Loucy (cell line): ENCODE results near the gene ZFP42.

Experiments
- H2AFZ ChIP-seq: fragments of 200-600 bp; sonication (generic); 2 replicates; pipeline ENCODE4 v1.6.0; 2016; ENCODE audit warnings: antibody characterized with exemption, mild to moderate bottlenecking, low read length, moderate library complexity
- H3F3A ChIP-seq: fragments of 200-600 bp; 2 replicates; pipeline ENCODE4 v1.6.0; 2016; ENCODE audit warnings: antibody characterized with exemption, low read depth, mild to moderate bottlenecking
- H3K27me3 ChIP-seq: fragments of 200-600 bp; sonication (generic); 2 replicates; pipeline ENCODE4 v1.6.1; 2014; ENCODE audit warnings: low read length, mild to moderate bottlenecking; ENCODE audit not compliant: insufficient read depth, poor library complexity, severe bottlenecking
- H3K36me3 ChIP-seq: fragments of 200-600 bp; sonication (generic); 2 replicates; pipeline ENCODE4 v1.6.1; 2016; ENCODE audit warnings: low read length; ENCODE audit not compliant: insufficient read depth
- H3K4me1 ChIP-seq: fragments of 200-600 bp; sonication (generic); 2 replicates; pipeline ENCODE4 v1.5.1; 2014; ENCODE audit warnings: low read length, mild to moderate bottlenecking; ENCODE audit not compliant: insufficient read depth, poor library complexity, severe bottlenecking
- H3K4me2 ChIP-seq: fragments of 200-600 bp; sonication (generic); 2 replicates; pipeline ENCODE4 v1.6.0; 2014; ENCODE audit warnings: antibody characterized with exemption, low read length, low read depth, mild to moderate bottlenecking; ENCODE audit not compliant: poor library complexity, severe bottlenecking
- H3K4me3 ChIP-seq: fragments of 200-600 bp; sonication (generic); 2 replicates; pipeline ENCODE4 v1.5.1; 2014; ENCODE audit warnings: low read length, mild to moderate bottlenecking, mixed read lengths; ENCODE audit not compliant: poor library complexity, severe bottlenecking
- H3K79me2 ChIP-seq: fragments of 200-600 bp; sonication (generic); 2 replicates; pipeline ENCODE4 v1.6.1; 2014; ENCODE audit warnings: low read length; ENCODE audit not compliant: insufficient read depth
- H3K9ac ChIP-seq: fragments of 200-600 bp; sonication (generic); 2 replicates; pipeline ENCODE4 v1.6.0; 2014; ENCODE audit warnings: mild to moderate bottlenecking, low read depth, low read length, moderate library complexity; ENCODE audit not compliant: poor library complexity, severe bottlenecking
- H3K9me2 ChIP-seq: fragments of 200-600 bp; sonication (generic); replicated peaks from 2 replicates; pipeline ENCODE4 v1.6.1; 2016; ENCODE audit warnings: low read depth, low read length, mixed read lengths
- H3K9me3 ChIP-seq: fragments of 200-600 bp; sonication (generic); 2 replicates; pipeline ENCODE4 v1.6.1; 2014; ENCODE audit warnings: mild to moderate bottlenecking, antibody characterized with exemption, low read length, low read depth; ENCODE audit not compliant: insufficient read depth
- H4K20me1 ChIP-seq: fragments of 200-600 bp; sonication (generic); 2 replicates; pipeline ENCODE4 v1.6.0; 2014; ENCODE audit warnings: antibody characterized with exemption, low read length, mild to moderate bottlenecking; ENCODE audit not compliant: insufficient read depth, poor library complexity, severe bottlenecking
- CTCF ChIP-seq: fragments of 200-600 bp; sonication (generic); conservative IDR thresholded peaks from 2 replicates; pipeline ENCODE4 v1.5.1; 2014; ENCODE audit warnings: mild to moderate bottlenecking, antibody characterized with exemption, low read length
- EZH2phosphoT487 ChIP-seq: fragments of 200-600 bp; IDR thresholded peaks from 2 replicates; pipeline ENCODE4 v1.6.1; 2018; ENCODE audit warnings: antibody characterized with exemption, mild to moderate bottlenecking, moderate library complexity, borderline replicate concordance

ZFP42 gene

DNA sequence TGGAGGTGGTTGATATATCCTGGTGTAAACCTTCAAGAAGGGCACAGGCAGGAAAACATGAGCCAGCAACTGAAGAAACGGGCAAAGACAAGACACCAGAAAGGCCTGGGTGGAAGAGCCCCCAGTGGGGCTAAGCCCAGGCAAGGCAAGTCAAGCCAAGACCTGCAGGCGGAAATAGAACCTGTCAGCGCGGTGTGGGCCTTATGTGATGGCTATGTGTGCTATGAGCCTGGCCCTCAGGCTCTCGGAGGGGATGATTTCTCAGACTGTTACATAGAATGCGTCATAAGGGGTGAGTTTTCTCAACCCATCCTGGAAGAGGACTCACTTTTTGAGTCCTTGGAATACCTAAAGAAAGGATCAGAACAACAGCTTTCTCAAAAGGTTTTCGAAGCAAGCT lies 7.2 kb downstream of the ZFP42 start:
- Histone ChIP-seq H3K9me3 (peaks cover 9% of the 10 kb centered on the region; the same call in 1 of the 2 replicates), H3K79me2 (no peaks in the 10 kb centered on the region), H3K9ac (no peak overlapping the region), H3F3A (no peaks in the 10 kb centered on the region), H3K4me3 (no peak overlapping the region), H3K36me3 (no peaks in the 10 kb centered on the region), H3K4me1 (no peaks in the 10 kb centered on the region), H3K9me2 (no peaks in the 10 kb centered on the region), H4K20me1 (no peaks in the 10 kb centered on the region), H3K4me2 (no peak overlapping the region), H3K27me3 (no peaks in the 10 kb centered on the region), H2AFZ (no peak overlapping the region)
- no peak for TF ChIP-seq EZH2phosphoT487
- TF ChIP-seq CTCF = no peak

DNA sequence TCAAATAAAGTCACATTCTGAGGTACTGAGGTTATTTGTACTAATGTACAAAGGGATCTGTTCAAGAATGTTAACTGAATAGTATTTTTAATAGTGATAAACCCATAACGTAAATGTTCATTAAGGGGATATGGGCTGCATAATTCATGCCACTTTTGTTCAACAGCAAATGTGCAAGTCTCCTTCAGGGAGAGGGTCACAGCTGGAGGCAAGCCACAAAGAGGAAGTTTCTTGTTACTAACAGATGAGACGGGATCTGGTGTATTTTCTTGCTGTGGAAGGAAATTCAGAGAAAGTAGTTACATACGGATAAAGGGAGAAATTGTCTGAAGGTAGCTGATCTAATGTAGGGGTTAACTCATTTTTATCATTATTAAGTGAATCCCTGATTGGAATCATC lies 10.0 kb downstream of the ZFP42 start:
- H3K27me3 ChIP-seq = no peaks in the 10 kb centered on the region

DNA sequence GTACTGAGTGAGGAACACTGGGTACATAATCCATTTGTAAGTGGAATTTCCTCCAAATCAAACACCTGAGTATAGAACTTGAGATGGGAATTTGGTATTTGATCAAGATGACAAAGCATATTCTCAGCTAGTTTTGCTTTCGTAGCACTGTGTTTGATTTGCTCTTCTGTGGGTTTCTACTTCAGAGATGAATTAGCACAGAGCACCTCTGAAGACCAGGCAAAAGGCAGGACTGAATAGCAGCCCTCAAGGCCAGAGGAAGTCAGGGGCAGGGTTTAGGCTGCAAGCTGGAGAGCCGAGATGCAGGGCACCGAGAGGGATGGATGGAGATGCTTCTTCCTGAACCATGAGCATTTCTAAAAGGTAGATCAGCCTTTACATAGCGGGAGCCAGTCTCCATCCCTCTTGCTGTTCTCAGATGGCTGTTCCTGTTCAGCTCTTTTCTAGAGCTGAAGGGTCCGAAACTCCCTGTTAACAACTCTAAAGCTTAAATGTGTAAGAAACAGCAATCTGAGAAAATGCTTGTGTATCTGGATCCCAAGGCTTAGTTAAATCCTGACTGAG lies 10.8 kb downstream of the ZFP42 start:
- Histone ChIP-seq H3K9ac (no peak overlapping the region), H4K20me1 (no peaks in the 10 kb centered on the region), H3K4me3 (no peak overlapping the region), H3K4me1 (no peaks in the 10 kb centered on the region), H3K79me2 (no peaks in the 10 kb centered on the region), H3K9me2 (no peaks in the 10 kb centered on the region), H3K27me3 (no peaks in the 10 kb centered on the region), H3F3A (no peaks in the 10 kb centered on the region), H2AFZ (no peak overlapping the region), H3K4me2 (no peak overlapping the region), H3K36me3 (no peaks in the 10 kb centered on the region), H3K9me3 (peaks cover 7% of the 10 kb centered on the region; the same call in 1 of the 2 replicates)
- TF ChIP-seq CTCF (no peak), EZH2phosphoT487 (no peak)

More for the DNA sequence above, 10.0 kb downstream of the ZFP42 start:
- Histone ChIP-seq H3K9me2 (no peaks in the 10 kb centered on the region), H3K4me2 (no peak overlapping the region), H3K36me3 (no peaks in the 10 kb centered on the region), H3K4me1 (no peaks in the 10 kb centered on the region), H3K9me3 (peaks cover 9% of the 10 kb centered on the region; the same call in 1 of the 2 replicates), H3F3A (no peaks in the 10 kb centered on the region), H3K79me2 (no peaks in the 10 kb centered on the region), H4K20me1 (no peaks in the 10 kb centered on the region), H3K9ac (no peak overlapping the region), H3K4me3 (no peak overlapping the region), H2AFZ (no peak overlapping the region)
- TF ChIP-seq CTCF (no peak), EZH2phosphoT487 (no peak)
